ENCODE results near the gene THBS4. TPM values are rescaled to one million over a fixed set of nuclear protein-coding genes. Genes with fewer than 3 reads are reported as not detected.

THBS4 gene
- total and polyA plus RNA-seq, 10 of the 15 experiments (the other 5 are each of a cell fraction or from before 2014, with no cell fraction given), result 0.31 to 1.7 (median 0.75) TPM

DNA sequence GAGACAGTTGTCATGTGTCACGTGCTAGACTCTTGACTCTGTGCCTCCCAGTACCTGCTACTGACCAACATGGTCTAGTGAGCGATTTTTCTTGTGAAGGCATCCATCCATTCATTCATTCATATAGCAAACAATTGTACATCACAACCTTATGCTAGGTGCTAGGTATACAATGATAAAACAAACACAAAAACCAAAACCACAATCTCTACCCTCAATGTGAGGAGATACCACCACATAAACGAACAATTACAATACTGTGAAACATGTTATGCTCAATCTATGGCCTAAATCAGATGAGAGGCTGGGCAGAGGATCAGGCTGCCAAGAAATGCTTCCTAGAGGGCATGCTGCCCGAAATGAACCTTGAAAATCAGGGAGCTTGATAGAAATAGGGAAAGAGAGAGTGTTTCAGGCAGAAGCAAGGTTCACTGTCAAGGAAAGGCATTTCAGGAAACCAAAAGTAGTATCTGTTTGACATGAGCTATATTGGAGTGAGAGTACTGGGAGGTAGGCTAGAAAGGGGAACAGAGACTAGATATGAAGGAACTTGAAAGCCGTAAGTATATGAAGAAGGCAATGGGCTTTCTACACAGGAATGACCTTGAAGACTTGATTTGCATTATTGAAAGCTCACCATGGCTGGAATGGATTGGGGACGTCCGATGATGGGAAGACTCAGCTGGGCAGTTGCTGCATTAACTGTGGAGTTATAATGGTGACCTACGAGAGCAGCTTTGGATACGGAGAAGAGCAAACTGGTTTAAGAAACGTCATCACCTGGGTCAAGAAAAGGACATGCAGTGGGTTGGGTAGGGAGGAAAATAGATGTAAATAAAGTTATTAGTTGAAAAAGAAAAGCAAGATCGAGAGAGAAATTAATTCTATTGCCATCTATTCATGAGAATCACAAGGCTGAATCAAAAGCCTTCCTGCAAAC is 90.1 kb downstream of the THBS4 start (continued):
- TF ChIP-seq, protein P1, sequence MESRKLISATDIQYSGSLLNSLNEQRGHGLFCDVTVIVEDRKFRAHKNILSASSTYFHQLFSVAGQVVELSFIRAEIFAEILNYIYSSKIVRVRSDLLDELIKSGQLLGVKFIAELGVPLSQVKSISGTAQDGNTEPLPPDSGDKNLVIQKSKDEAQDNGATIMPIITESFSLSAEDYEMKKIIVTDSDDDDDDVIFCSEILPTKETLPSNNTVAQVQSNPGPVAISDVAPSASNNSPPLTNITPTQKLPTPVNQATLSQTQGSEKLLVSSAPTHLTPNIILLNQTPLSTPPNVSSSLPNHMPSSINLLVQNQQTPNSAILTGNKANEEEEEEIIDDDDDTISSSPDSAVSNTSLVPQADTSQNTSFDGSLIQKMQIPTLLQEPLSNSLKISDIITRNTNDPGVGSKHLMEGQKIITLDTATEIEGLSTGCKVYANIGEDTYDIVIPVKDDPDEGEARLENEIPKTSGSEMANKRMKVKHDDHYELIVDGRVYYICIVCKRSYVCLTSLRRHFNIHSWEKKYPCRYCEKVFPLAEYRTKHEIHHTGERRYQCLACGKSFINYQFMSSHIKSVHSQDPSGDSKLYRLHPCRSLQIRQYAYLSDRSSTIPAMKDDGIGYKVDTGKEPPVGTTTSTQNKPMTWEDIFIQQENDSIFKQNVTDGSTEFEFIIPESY (IDR thresholded peaks at IDR 0.05), result no peak
- TF ChIP-seq RCOR1 (conservative IDR thresholded peaks at IDR 0.05; ENCODE audit: low read depth, low read length) (no peak; the same call in 1 of the 2 replicates), ZBTB4 (CRISPR knock-in tag; IDR thresholded peaks at IDR 0.05) (0 out of 2 replicates have a peak, but pooled peaks have one; percentile 32), MXI1 (IDR thresholded peaks at IDR 0.05; ENCODE audit: low read depth, low read length) (no peak; the same call in 1 of the 2 replicates), YY1 (IDR thresholded peaks at IDR 0.05; ENCODE audit: low read depth, low read length) (no peak), ZBED1 (IDR thresholded peaks at IDR 0.05; ENCODE audit: borderline replicate concordance) (no peak), SRF (IDR thresholded peaks at IDR 0.05; ENCODE audit: low read depth in 2 of 2, low read length in 2 of 2) (no peak), ZSCAN29 (IDR thresholded peaks at IDR 0.05) (no peak), BHLHE40 (IDR thresholded peaks at IDR 0.05; ENCODE audit: borderline replicate concordance in 1 of 2, low read depth in 2 of 2, low read length in 1 of 2) (peak; percentile 50 to 80; a peak in 3 of 4 replicates), ATF7 (IDR thresholded peaks at IDR 0.05; ENCODE audit: low read depth) (no peak), RB1 (IDR thresholded peaks at IDR 0.05; ENCODE audit: borderline replicate concordance) (0 out of 2 replicates have a peak, but pooled peaks have one; percentile 22), JUNB (IDR thresholded peaks at IDR 0.05) (no peak), NR2C1 (IDR thresholded peaks at IDR 0.05) (no peak), RFX5 (IDR thresholded peaks at IDR 0.05; ENCODE audit: low read depth, low read length) (no peak), MYC (IDR thresholded peaks at IDR 0.05; ENCODE audit: insufficient read depth, insufficient read length, insufficient replicate concordance, low read length, severe bottlenecking) (no peak), ZNF217 (IDR thresholded peaks at IDR 0.05) (no peak), SREBF2 (IDR thresholded peaks at IDR 0.05; ENCODE audit: low read length) (no peak), ASH2L (IDR thresholded peaks at IDR 0.05; ENCODE audit: borderline replicate concordance, low read depth) (0 out of 2 replicates have a peak, but pooled peaks have one; percentile 19), ZNF274 (IDR thresholded peaks at IDR 0.05; ENCODE audit: insufficient read depth, insufficient read length) (no peak), CHD1 (IDR thresholded peaks at IDR 0.05; ENCODE audit: low read depth, low read length) (no peak), MEF2B (IDR thresholded peaks at IDR 0.05; ENCODE audit: partially characterized antibody, poor library complexity, severe bottlenecking) (peak; percentile 16), HCFC1 (IDR thresholded peaks at IDR 0.05; ENCODE audit: low read length) (no peak)
- TF ChIP-seq, protein P2, sequence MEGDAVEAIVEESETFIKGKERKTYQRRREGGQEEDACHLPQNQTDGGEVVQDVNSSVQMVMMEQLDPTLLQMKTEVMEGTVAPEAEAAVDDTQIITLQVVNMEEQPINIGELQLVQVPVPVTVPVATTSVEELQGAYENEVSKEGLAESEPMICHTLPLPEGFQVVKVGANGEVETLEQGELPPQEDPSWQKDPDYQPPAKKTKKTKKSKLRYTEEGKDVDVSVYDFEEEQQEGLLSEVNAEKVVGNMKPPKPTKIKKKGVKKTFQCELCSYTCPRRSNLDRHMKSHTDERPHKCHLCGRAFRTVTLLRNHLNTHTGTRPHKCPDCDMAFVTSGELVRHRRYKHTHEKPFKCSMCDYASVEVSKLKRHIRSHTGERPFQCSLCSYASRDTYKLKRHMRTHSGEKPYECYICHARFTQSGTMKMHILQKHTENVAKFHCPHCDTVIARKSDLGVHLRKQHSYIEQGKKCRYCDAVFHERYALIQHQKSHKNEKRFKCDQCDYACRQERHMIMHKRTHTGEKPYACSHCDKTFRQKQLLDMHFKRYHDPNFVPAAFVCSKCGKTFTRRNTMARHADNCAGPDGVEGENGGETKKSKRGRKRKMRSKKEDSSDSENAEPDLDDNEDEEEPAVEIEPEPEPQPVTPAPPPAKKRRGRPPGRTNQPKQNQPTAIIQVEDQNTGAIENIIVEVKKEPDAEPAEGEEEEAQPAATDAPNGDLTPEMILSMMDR (IDR thresholded peaks at IDR 0.05 in 2 of 3, conservative IDR thresholded peaks at IDR 0.05 in 1 of 3; ENCODE audit: control insufficient read depth in 2 of 3, extremely low read depth in 1 of 3, insufficient read depth in 1 of 3, low read depth in 3 of 3, low read length in 3 of 3), result no peak

Measured in GM12878 (cell line).